ENCODE measurements around the gene DHX32.

The DHX32 gene

GRCh38 chr10:125844751-125845221, 36.3 kb downstream of the DHX32 start:
- no peak overlapping the region for H3K4me3 ChIP-seq (ENCODE audit: low read depth, low read length)
- TF ChIP-seq POLR2A (IDR thresholded peaks at IDR 0.05; ENCODE audit: extremely low read depth, insufficient read length), result no peak
- TF ChIP-seq, protein P1, sequence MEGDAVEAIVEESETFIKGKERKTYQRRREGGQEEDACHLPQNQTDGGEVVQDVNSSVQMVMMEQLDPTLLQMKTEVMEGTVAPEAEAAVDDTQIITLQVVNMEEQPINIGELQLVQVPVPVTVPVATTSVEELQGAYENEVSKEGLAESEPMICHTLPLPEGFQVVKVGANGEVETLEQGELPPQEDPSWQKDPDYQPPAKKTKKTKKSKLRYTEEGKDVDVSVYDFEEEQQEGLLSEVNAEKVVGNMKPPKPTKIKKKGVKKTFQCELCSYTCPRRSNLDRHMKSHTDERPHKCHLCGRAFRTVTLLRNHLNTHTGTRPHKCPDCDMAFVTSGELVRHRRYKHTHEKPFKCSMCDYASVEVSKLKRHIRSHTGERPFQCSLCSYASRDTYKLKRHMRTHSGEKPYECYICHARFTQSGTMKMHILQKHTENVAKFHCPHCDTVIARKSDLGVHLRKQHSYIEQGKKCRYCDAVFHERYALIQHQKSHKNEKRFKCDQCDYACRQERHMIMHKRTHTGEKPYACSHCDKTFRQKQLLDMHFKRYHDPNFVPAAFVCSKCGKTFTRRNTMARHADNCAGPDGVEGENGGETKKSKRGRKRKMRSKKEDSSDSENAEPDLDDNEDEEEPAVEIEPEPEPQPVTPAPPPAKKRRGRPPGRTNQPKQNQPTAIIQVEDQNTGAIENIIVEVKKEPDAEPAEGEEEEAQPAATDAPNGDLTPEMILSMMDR (IDR thresholded peaks at IDR 0.05; ENCODE audit: low read depth, low read length), result no peak
- no peak for TF ChIP-seq MAX (IDR thresholded peaks at IDR 0.05; ENCODE audit: low read depth, low read length)
- no peak for TF ChIP-seq MYC (IDR thresholded peaks at IDR 0.05; ENCODE audit: low read depth, low read length)
- DNase-seq (ENCODE audit: low read depth), result no peak

GRCh38 chr10:125843603-125844329, 37.3 kb downstream of the DHX32 start:
- no peak for TF ChIP-seq POLR2A (IDR thresholded peaks at IDR 0.05; ENCODE audit: extremely low read depth, insufficient read length)
- no peak for TF ChIP-seq MAX (IDR thresholded peaks at IDR 0.05; ENCODE audit: low read depth, low read length)
- no peak for TF ChIP-seq MYC (IDR thresholded peaks at IDR 0.05; ENCODE audit: low read depth, low read length)
- TF ChIP-seq, protein P1 (IDR thresholded peaks at IDR 0.05; ENCODE audit: low read depth, low read length), result no peak
- no peak overlapping the region for H3K4me3 ChIP-seq (ENCODE audit: low read depth, low read length)
- DNase-seq (ENCODE audit: low read depth), result no peak

GRCh38 chr10:125840955-125841354, 40.1 kb downstream of the DHX32 start:
- TF ChIP-seq, protein P1 (IDR thresholded peaks at IDR 0.05; ENCODE audit: low read depth, low read length), result no peak
- TF ChIP-seq POLR2A (IDR thresholded peaks at IDR 0.05; ENCODE audit: extremely low read depth, insufficient read length), result no peak
- no peak for TF ChIP-seq MAX (IDR thresholded peaks at IDR 0.05; ENCODE audit: low read depth, low read length)
- no peak for TF ChIP-seq MYC (IDR thresholded peaks at IDR 0.05; ENCODE audit: low read depth, low read length)
- DNase-seq (ENCODE audit: low read depth), result no peak
- H3K4me3 ChIP-seq (ENCODE audit: low read depth, low read length), result no peak overlapping the region

DNA sequence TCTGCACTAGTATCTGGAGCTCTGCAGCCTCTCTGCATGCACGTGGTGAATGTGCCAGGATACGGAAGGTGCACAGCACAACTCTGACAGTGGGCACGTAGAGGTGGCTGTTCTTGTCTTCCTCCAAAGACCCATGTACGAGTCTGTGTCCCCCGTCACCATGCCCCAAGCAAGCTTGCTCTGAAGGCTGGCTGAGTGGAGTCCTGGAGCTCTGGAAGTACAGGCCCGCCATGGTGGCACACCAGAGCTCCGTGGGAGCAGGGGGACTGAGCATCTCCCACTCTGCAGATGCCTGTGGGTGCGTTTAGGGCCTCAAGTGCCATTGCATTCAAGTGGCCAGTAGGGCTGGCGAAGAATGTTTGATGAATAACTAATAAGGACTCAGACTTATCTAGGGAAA, 40.7 kb downstream of the DHX32 start:
- no peak for DNase-seq (ENCODE audit: low read depth)
- H3K4me3 ChIP-seq (ENCODE audit: low read depth, low read length), result no peak overlapping the region
- TF ChIP-seq MYC (IDR thresholded peaks at IDR 0.05; ENCODE audit: low read depth, low read length), result no peak
- no peak for TF ChIP-seq MAX (IDR thresholded peaks at IDR 0.05; ENCODE audit: low read depth, low read length)
- TF ChIP-seq POLR2A (IDR thresholded peaks at IDR 0.05; ENCODE audit: extremely low read depth, insufficient read length), result no peak
- TF ChIP-seq, protein P1 (IDR thresholded peaks at IDR 0.05; ENCODE audit: low read depth, low read length), result no peak

DNA sequence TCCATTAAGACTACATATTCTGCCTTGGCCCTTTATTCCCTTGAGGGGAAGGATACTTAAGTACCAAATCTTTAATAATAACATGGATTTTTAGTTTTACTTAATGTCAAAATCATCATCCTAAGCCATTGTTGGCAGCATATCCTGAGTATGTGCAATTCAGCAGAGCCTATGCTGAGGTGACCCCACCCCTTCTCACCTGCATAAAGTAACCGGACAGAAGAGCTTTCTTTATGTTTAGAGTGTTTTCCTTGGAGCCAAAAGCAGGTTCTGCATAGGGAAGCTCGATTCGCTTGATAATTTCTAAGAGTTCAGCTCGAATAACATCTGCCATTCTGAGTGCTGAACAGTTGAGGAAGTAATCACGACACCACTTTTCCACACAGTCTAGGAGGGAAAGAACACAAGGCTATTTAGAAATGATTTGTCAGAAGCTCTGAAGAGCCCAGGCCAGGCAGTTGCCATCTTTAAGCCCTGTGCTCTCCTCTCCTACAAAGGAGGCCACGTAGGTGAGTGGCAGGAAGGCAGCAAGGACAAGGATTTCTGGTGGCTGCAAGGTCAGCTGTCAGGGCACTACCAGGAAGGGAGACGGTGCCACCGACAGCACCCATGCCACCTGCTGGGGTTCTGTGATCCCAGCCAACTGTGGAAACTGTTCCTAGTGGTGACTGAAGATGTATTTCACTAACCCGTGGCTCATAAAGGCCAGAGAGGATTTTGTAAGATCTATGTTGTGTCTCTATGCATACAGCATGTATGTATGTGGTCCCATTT, 42.1 kb downstream of the DHX32 start:
- DNase-seq (ENCODE audit: low read depth), result no peak
- no peak for TF ChIP-seq MYC (IDR thresholded peaks at IDR 0.05; ENCODE audit: low read depth, low read length)
- TF ChIP-seq, protein P1 (IDR thresholded peaks at IDR 0.05; ENCODE audit: low read depth, low read length), result no peak
- no peak for TF ChIP-seq POLR2A (IDR thresholded peaks at IDR 0.05; ENCODE audit: extremely low read depth, insufficient read length)
- no peak for TF ChIP-seq MAX (IDR thresholded peaks at IDR 0.05; ENCODE audit: low read depth, low read length)
- H3K4me3 ChIP-seq (ENCODE audit: low read depth, low read length), result no peak overlapping the region
